Subcutaneous abdominal adipose tissue (tissue), 5 donors: ENCODE measurements around the gene PTPN22.
"Not testable (repeated sequence)": the region's sequence is repeated elsewhere in the genome, so short reads cannot be mapped to it uniquely, and the experiment has no call there.

Experiments used
- H3K27ac ChIP-seq: one replicate; pipeline ENCODE4 v1.7.0; 2013; ENCODE audit warnings: low read depth, mild to moderate bottlenecking, inconsistent platforms, low read length, moderate library complexity
- H3K27me3 ChIP-seq, 5 donors: one replicate each; pipeline ENCODE4 v1.7.0; 2013; ENCODE audit warnings: low read length in 5 of 5, inconsistent platforms in 1 of 5; ENCODE audit not compliant: control insufficient read depth in 5 of 5, insufficient read depth in 4 of 5
- H3K36me3 ChIP-seq, 5 donors: one replicate each; pipeline ENCODE4 v1.7.0; 2013; ENCODE audit warnings: low read length in 5 of 5; ENCODE audit not compliant: control insufficient read depth in 5 of 5, insufficient read depth in 5 of 5
- H3K4me1 ChIP-seq, 5 donors: one replicate each; pipeline ENCODE4 v1.7.0; 2013; ENCODE audit warnings: low read length in 5 of 5, mild to moderate bottlenecking in 3 of 5, moderate library complexity in 1 of 5; ENCODE audit not compliant: control insufficient read depth in 5 of 5, insufficient read depth in 5 of 5
- H3K4me3 ChIP-seq, 5 donors: one replicate each; pipeline ENCODE4 v1.7.0; 2013; ENCODE audit warnings: low read length in 5 of 5, low read depth in 1 of 5
- H3K9ac ChIP-seq, 5 donors: one replicate each; pipeline ENCODE4 v1.7.0; 2013; ENCODE audit warnings: low read length in 5 of 5, mild to moderate bottlenecking in 4 of 5, moderate library complexity in 3 of 5
- H3K9me3 ChIP-seq, 5 donors: one replicate each; pipeline ENCODE4 v1.7.0; 2013; ENCODE audit warnings: low read length in 5 of 5; ENCODE audit not compliant: control insufficient read depth in 5 of 5
- donor health status: healthy.
- donor health status: healthy.
- donor health status: healthy.
- donor health status: healthy.
- donor health status: healthy.

Gene PTPN22

DNA sequence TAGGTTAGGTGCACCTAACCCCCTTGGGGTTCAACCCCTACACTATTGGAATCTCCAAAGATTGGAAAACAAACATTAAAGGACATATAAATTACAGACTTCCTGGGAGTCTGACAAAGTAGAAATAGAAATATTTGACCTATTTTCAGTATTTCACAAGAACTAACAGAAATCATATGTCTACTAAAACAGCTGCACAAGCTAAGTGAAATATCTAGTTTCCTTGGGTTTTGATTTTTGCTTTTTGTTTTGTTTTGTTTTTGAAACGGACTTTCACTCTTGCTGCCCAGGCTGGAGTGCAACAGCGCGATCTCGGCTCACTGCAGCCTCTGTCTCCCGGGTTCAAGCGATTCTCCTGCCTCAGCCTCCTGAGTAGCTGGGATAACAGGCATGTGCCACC is 18.8 kb downstream of the PTPN22 start:
- not testable (repeated sequence) for H3K4me3 ChIP-seq, H3K27ac ChIP-seq, H3K9ac ChIP-seq, H3K36me3 ChIP-seq, H3K27me3 ChIP-seq, H3K9me3 ChIP-seq
- peaks cover 0 to 21% (median 5%) of the 10 kb centered on the region in 5 donors for H3K4me1 ChIP-seq

DNA sequence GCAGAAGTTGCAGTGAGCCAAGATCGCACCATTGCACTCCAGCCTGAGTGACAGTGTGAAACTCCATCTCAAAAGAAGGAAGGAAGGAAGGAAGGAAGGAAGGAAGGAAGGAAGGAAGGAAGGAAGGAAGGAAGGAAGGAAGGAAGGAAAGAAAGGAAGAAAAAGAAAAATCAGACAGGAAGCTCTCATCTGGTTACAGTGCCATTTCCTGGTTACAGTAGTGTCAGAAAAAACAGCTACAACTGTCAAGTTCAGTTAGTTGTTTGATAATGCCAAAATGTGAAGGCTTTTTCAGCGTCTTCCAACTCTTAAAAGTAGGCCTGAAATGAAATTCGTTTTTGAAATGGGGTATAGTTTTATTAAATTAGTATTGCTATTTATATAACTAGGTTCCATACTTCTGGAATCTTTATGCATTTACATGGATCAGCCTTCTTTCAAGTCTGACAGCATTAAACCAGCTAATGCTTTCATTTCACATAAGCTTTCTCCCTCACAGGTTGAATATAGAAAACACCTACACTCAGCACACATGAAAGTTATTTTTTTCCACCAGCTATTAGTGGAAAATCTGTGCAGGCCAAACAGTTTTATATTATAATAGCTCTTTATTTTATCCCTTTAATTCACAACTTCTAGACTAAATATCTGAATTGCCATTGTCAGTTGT is 21.2 kb downstream of the PTPN22 start:
- Histone ChIP-seq H3K36me3 (no peaks in the 10 kb centered on the region), H3K4me1 (peaks cover 0 to 9% (median 0%) of the 10 kb centered on the region in 5 donors), H3K4me3 (no peak overlapping the region), H3K27ac (no peak overlapping the region), H3K9ac (no peak overlapping the region), H3K27me3 (no peaks in the 10 kb centered on the region), H3K9me3 (peaks cover 0 to 3% (median 2%) of the 10 kb centered on the region in 5 donors)

DNA sequence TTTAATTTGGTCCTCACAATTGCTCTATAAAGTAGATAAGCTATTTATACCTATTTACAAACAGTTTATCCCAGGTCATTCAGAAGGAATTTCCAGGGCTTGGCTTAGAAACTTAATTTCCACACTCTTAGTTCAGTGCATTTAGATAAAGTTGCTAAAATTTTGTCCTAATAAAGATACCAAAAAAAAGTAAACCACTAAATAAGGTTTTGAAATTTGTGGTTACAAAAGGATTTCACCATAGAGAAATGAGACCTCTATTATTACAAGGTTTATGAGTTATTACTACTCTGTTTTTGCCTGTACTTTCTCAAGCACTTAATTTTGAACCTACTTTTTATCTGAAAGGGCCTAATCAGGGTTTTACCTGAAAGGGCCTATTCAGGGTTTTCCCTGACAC is 22.4 kb downstream of the PTPN22 start:
- Histone ChIP-seq H3K36me3 (no peaks in the 10 kb centered on the region), H3K9ac (no peak overlapping the region), H3K4me1 (peaks cover 0 to 9% (median 0%) of the 10 kb centered on the region in 5 donors), H3K27me3 (no peaks in the 10 kb centered on the region), H3K27ac (no peak overlapping the region), H3K4me3 (no peak overlapping the region), H3K9me3 (peaks cover 0 to 3% (median 2%) of the 10 kb centered on the region in 5 donors)

DNA sequence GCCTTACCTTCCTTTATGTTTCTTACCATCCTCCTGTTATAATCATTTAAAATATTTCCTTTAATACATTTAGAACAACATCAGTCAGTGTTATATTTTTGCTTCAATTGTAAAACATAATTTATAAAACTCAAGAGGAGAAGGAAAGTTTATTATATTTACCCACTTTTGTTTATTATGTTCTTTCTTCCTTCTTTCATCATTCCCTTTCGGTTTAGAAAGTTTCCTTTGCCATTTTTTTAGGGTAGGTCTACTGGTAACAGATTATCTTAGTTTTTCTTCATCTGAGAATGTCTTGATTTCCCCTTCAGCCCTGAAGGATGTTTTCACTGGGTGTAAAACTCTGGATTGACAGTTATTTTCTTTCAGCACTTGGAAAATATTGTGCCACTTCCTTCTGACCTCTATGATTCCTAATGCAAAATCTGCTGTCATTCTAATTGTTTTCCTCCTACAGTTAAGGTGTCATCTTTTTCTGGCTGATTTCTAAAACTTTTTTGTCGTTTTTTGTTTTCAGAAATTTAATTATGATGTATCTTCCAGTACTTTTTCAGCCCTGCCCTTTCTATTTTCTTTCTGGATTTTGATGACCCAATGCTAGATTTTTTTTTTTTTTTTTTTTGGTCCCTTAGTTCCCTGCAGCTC is 25.0 kb downstream of the PTPN22 start:
- peaks cover 0 to 4% (median 0%) of the 10 kb centered on the region in 5 donors for H3K4me1 ChIP-seq

DNA sequence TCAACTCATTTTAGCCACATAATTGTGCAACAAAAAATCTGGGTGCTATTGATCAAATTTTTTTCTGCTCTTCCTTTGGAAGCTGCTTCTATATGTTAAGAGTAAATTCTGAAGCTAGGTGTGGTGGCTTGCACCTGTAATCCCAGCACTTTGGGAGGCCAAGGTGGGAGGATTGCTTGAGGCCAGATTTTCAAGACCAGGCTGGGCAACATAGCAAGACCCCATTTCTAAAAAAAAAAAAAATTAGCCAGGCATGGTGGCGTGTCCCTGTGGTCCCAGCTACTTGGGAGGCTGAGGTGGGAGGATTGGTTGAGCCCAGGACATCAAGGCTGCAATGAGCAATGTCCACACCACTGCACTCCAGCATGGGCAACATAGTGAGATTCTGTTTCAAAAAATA is 35.0 kb downstream of the PTPN22 start:
- H3K9ac ChIP-seq = no peak overlapping the region
- H3K36me3 ChIP-seq = no peaks in the 10 kb centered on the region
- no peak overlapping the region for H3K4me3 ChIP-seq
- no peak overlapping the region for H3K27ac ChIP-seq
- no peaks in the 10 kb centered on the region for H3K27me3 ChIP-seq
- no peaks in the 10 kb centered on the region for H3K4me1 ChIP-seq
- H3K9me3 ChIP-seq = no peaks in the 10 kb centered on the region

More for the DNA sequence above, 25.0 kb downstream of the PTPN22 start:
- Histone ChIP-seq H3K36me3 (no peaks in the 10 kb centered on the region), H3K9me3 (peaks cover 0 to 3% (median 2%) of the 10 kb centered on the region in 5 donors), H3K27me3 (no peaks in the 10 kb centered on the region), H3K27ac (no peak overlapping the region), H3K4me3 (no peak overlapping the region), H3K9ac (no peak overlapping the region)

DNA sequence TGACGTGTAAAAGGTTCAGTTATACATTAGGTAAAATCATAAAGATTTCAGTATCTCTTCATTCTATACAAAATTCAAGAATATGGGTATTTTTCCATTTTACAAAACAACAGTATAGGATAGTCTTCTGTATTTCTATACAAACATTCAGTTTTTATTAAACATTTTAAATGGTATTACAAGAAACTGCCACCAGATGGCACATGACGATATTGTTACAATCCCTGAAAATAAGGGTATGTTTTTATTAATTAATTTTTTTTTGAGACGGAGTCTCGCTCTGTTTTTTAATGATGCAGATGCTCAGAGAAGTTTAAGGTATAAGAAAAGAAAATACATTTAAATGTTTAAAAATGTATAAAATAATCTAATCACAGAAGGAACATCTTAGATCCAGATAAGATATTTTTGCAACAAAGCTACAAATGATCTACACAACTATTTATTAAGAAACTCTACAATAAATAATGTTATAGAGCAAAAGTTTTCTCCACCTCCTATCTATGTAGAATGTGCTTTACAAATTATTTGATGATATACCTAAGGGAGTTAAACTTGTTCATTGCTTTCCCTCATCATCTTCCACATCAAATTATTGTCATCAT is 35.7 kb downstream of the PTPN22 start:
- Histone ChIP-seq H3K9ac (no peak overlapping the region), H3K27me3 (no peaks in the 10 kb centered on the region), H3K27ac (no peak overlapping the region), H3K4me3 (no peak overlapping the region), H3K36me3 (no peaks in the 10 kb centered on the region), H3K9me3 (no peaks in the 10 kb centered on the region), H3K4me1 (no peaks in the 10 kb centered on the region)

DNA sequence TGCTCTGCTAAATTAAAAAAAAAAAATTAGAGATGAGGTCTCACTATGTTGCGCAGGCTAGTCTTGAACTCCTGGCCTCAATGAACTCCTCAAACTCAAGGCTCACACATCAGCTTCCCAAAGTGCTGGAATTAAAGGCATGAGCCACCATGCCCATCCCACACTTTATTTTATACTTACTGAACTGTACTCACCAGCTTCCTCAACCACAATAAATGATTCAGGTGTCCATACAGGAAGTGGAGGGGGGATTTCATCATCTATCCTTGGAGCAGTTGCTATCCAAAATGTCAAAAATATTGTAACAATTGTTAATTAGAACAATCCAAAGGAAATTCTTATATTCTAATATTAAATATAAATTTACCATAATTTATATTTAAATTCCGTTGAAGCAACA is 36.8 kb downstream of the PTPN22 start:
- H3K36me3 ChIP-seq = no peaks in the 10 kb centered on the region
- no peak overlapping the region for H3K4me3 ChIP-seq
- no peak overlapping the region for H3K27ac ChIP-seq
- H3K9ac ChIP-seq = no peak overlapping the region
- H3K27me3 ChIP-seq = no peaks in the 10 kb centered on the region
- H3K4me1 ChIP-seq = no peaks in the 10 kb centered on the region
- H3K9me3 ChIP-seq = no peaks in the 10 kb centered on the region

DNA sequence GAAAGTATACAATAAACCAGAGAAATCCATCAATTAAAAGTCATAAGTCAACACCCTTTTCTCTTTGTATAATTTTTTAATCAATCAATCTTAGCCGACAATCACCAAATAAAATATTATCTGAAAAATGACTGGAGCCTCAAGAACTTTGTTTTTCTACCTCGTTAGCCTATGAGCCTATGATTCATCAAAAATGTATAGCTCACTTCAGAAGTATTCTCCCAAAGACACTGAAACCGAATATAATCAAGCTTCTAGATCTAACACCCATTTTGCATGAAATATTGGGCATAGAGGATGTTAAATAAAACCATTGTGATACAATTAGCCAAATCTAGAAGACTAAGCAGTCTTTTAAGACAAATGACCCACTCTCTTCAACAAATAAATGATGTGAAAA is 41.5 kb downstream of the PTPN22 start:
- Histone ChIP-seq H3K4me1 (no peaks in the 10 kb centered on the region), H3K36me3 (no peaks in the 10 kb centered on the region)

DNA sequence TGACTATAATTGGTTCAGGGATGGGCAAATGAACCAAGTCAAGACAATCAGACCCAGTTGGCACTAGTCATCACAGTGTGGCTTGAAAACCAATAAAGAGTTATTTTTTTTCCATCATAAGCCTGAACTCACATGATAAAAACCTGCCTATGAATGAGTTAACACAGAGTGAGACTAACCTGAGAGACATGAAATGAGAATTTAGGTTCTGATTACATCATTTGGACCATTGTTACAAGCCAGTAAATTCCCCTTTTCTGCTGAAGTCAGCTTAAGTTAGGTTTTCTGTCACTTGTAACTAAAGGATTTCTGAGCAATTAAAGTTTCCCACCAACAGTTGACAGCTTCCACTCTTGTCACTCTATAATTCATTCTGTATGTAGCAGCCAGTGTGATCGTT is 49.6 kb downstream of the PTPN22 start:
- no peaks in the 10 kb centered on the region for H3K9me3 ChIP-seq
- no peak overlapping the region for H3K9ac ChIP-seq
- H3K4me1 ChIP-seq = no peaks in the 10 kb centered on the region
- H3K4me3 ChIP-seq = no peak overlapping the region
- H3K27ac ChIP-seq = no peak overlapping the region
- no peaks in the 10 kb centered on the region for H3K27me3 ChIP-seq
- H3K36me3 ChIP-seq = no peaks in the 10 kb centered on the region

More for the DNA sequence above, 41.5 kb downstream of the PTPN22 start:
- Histone ChIP-seq H3K27ac (no peak overlapping the region), H3K27me3 (no peaks in the 10 kb centered on the region), H3K9me3 (no peaks in the 10 kb centered on the region), H3K4me3 (no peak overlapping the region), H3K9ac (no peak overlapping the region)

DNA sequence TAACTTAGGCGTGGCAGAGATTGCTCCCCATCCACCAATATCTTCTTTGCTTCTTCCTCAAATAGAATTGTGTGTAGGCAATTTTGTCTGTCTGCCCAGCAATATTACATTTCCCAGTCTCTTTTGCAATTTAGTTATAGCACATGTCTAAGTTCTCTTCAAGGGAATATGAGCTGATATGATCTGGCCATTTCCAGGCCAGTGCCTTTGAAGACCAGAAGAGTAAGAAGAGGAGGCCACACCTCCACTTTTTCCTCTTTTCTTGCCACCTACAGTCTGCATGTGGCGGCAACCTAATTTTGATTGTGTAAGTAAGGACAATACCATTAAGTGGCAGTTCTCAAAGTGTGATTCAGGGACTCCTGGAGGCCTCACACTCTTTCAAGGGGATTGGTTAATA is 52.9 kb downstream of the PTPN22 start:
- no peak overlapping the region for H3K9ac ChIP-seq
- H3K27ac ChIP-seq = no peak overlapping the region
- H3K4me3 ChIP-seq = no peak overlapping the region
- no peaks in the 10 kb centered on the region for H3K27me3 ChIP-seq
- H3K36me3 ChIP-seq = no peaks in the 10 kb centered on the region
- H3K9me3 ChIP-seq = no peaks in the 10 kb centered on the region
- no peaks in the 10 kb centered on the region for H3K4me1 ChIP-seq
